GM18508 (cell line): Measurements from ENCODE around the gene SCCPDH.
"Not testable (repeated sequence)": the region's sequence is repeated elsewhere in the genome, so short reads cannot be mapped to it uniquely, and the experiment has no call there.

Experiments used
- ATAC-seq: cut with Tn5 transposase; IDR thresholded peaks from one replicate; pipeline ENCODE4 v1.9.1; 2021; ENCODE audit warnings: moderate number of reproducible peaks; ENCODE audit not compliant: insufficient read depth, unreplicated experiment

The SCCPDH gene, protein sequence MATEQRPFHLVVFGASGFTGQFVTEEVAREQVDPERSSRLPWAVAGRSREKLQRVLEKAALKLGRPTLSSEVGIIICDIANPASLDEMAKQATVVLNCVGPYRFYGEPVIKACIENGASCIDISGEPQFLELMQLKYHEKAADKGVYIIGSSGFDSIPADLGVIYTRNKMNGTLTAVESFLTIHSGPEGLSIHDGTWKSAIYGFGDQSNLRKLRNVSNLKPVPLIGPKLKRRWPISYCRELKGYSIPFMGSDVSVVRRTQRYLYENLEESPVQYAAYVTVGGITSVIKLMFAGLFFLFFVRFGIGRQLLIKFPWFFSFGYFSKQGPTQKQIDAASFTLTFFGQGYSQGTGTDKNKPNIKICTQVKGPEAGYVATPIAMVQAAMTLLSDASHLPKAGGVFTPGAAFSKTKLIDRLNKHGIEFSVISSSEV

DNA sequence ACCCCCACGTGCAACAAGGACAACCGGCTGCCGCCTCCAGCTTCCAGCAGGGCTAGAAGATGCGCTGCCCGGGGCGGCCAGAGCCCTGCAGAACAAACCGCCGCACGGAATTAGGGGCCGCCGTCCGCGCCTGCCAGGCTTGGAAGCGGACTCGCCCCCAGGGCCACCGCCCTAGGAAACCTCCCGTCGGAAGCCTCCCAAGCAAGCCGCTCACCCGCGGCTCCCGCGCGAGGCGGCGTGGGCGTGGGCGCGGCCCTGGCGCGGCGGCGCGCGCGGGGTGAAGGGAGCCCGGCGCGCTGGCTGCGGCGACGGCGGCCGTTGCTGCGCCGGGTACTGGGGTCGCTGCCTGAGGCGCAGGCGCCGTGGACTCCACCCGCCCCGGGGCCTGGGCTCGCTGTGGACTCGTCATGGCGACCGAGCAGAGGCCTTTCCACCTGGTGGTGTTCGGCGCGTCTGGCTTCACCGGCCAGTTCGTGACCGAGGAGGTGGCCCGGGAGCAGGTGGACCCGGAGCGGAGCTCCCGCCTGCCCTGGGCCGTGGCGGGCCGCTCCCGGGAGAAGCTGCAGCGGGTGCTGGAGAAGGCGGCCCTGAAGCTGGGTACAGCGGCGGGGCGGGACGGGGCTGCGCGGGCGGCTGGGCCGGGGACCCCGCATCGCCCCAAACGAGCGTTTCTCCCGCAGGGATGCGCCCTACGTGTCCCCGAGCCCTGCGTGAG is at the start of gene SCCPDH:
Gene SCCPDH, plus strand, starts transcription at position 394 of the 715 bp plus-strand sequence. Its CDS starts 14 bp downstream, at position 408.
- ATAC-seq, result peak; percentile 76

DNA sequence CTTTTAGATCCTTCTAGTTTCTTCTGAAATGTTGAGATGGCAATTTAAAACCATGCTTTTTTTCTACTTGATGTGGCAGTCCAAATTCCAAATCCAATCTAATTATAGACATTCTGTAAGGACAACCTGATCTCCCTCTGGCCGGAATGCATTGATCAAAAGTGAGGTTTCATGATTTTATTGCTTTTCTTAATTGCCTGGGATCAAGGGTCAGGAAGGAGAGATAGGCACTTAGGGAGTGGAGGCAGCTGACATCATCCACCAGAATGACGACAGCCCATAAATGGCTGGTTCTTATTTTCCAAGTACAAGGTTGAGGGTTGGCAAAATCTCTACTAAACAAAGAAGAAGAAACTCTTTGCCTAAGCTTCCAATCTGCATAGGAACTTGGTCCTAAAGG is 46.4 kb upstream of the SCCPDH start:
- ATAC-seq, result no peak

DNA sequence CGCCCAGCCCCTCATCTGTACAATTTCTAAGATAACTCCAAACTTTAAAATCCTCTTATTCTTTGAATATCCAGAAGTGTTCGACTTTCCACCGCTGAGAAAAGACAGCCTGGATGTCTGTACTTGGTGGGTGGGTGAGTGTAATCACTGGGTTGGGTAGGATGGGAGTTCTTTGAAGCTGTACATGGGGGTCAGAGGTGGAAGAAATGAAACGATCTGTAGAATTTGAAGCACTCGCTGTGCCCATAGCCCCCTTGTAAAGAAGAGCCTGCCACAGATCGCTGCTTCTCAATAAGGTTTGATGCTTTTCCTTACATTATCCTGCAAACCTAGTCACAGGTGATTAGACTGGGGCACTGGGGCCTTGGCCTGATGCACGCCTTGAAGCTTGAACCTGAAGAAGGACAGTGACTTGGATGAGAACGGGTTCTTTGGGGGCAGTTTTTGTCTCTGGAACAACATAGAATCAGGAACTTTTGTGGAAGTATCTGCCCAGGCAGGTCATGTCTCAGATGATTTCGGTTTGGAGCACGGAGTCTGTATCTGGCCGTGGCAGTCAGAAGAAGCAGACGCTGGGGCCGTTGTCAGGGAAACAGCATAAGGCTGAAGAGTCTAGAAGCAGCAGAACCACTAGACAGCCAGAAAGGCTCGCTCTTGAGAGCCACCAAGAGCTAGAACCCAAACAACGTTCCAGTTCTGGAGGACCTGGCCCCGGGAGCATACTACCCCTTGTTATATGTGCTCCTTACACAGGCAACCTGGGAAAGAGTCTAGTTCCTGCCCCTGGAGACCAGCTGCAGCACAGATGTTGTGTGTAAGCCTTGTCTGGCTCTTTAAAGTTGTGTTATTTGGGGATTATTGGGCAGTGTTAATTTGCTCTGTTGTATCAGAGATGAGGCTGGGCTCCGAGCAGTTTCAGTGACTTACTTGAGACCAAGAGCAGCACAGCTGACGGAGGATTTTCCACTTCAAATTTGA is 45.1 kb upstream of the SCCPDH start:
- ATAC-seq, result no peak

DNA sequence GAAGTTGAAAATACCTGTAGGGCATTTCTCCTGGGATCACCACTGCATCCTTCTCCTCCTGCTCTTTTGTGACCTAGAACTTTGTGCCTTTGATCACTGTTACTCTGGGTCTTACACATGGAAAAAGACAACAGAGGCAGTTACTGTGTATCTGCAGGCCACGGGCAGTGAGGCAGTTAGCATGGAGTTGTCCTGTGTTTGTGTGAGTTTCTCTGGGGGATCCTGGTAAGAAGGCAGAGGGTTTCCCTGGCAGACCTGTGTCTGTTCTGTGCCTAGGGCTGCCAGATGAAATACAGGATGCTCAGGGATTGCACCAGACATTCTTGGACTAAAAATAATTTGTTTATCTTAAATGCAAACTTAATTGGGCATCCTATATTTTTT is 44.4 kb upstream of the SCCPDH start:
- ATAC-seq, result no peak

DNA sequence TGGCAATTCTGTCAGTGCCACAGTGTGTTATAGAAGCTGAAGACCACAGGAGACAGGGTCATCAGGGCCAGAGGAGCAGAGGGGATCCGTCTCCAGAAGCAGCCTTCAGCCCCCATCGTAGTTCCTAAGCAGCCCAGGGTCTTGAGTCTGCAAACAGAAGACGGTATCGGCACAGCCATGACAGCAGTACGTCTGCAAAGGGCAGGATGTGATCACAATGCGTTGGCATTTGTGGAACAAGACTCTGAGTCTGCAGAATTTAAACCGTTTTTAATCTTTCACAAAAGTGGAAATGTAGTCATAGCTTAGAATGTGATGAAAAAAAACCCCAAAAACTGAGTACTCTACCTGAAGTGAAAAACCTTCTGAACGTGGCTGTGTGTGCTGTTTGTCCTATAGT is 44.0 kb upstream of the SCCPDH start:
- ATAC-seq, result no peak

DNA sequence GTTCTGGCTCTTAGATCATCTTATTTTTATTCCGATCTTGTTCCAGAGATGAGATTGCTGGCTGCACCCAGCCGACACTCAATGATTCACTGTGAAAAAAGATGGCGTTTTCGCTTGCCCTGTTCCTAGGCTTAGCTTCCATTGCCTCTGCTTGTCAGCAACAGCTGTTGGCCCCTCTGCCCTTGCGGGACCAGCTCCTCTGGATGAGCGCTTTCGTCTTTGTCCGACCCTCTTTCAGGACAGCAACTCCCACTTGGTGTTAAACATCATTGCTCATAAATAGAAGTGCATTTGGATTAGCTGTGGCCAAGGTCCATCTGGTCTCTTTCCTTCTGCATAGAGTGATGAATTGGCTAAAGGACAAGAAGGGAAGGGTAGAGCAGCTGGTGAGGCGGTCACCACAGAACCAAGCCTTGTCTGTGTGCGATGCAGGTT is 43.5 kb upstream of the SCCPDH start:
- no peak for ATAC-seq

DNA sequence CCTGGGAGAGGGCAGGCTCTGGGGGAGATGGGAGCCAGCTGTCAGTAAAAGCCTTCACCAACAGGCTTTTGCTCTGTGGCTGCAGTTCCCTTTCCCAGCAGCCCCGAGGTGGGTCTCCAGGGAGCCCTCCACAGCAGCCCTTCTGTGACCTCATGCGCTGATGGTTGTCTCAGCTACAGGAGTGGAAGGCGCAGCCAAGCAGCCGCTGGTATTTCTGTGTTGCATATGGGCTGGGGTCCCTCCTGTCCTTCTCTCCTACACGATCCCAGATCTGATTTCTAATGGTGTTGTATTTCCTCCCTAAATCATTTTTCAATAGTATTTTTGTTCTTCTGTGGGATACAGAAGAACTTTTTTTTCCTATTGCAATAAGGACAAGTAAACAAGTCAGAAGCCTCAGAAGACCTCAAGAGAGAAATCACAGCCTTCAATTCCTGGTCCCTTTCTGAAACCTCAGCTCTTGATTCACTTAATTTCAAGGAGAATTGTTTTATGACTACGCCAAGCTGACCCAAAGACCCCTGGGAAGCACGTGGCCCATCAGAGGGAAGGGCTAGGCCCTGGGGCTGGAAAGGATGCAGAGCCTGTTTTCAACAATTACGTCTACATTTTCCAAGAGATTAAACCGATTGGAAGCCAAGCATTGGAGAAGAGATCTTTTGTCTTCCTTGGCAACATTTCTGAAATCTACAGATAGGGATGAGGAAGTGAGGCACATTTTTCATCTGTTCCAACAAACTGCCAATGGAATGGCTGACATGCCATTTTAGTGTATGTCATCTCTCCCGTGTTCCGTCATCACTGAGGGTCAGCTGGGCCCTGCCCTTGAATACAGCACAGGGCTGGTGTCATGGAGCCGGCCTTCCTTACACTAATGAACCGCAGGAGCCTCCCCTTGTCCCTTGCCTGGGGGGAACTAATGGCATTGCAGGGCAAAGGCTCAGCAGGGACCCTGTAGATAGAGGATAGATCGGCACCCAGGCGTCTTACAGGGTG is 42.0 kb upstream of the SCCPDH start:
- ATAC-seq, result no peak

DNA sequence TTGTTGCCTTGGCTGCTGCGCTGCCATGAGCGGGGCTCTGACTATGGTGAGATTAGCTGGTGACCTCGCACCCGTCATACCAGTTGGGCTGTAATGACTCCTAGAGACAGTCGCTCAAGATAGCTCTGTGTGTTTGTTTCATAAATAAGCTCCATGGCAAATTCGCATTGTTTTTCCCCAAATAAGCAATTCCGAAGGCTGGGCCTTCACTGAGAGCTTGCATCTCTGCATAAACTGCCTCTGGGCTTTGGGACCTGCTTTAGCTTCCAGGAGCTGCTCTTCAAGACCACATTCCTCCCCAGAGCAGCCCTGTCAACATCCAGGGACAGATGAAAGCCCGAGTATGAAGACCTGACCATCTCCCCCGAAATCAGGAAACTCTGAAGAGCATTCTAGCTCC is 40.7 kb upstream of the SCCPDH start:
- no peak for ATAC-seq

DNA sequence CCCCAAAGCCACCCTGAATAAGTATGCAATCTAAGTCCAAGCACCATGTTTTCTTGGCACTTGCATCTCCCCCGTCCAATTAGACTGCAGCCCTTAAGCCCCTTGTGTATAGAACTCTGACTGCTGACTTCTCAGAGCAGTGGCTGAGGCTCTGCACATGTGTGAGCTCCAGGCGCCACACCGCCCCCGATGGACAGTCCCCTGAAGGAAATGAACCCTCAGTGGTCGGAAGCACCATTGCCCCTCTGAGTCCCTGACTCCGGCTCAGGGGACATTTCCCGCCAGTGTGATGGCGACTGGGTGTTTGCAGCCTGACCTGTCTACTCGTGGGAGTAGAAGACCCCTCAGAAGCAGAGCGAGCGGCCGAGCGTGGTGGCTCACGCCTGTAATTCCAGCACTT is 37.2 kb upstream of the SCCPDH start:
- ATAC-seq, result no peak

DNA sequence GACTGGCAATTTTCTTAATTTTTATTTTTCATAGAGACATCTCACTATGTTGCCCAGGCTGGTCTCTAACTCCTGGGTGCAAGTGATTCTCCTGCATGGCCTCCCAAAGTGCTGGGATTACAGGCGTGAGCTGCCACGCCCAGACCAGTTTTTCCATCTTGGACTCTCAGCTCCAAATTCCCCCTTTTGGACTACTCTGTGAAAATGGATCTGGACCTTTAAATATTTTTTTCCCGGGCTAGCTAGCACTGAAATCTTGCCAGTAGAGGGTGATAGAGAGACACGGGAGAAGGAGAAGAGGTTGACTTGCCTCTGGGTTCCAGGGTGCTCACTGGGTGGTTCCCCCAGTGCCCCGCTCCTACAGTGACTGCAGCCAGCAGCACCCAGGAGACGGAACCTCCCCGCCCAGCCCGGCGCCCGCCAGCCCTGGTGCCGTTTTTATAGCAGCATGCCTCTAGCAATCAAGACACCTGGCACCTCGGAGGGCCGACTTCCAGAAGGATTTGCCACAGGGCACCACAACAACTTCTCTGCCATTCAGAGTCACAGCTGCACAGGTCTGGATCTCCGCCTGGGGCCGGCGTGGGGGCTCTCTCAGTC is 34.7 kb upstream of the SCCPDH start:
- ATAC-seq, result peak; percentile 83

DNA sequence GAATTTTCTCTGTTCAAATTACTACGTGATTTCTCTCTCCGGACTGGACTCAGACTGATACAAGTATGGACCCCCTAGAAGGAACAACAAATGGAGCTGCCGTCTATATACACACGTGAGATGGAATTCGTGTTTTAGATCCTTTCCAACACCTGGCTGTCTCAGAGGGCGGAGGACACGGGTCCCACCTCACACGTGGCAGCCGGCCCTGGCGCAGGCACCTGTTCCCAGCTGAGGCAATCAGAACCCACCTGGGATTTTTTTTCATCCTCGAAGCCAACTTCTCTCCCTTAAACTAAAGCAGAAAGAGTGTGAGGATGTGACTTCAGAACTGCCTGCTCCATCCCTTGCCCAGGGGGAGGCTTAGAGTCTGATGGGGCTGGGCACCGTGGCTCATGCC is 34.1 kb upstream of the SCCPDH start:
- ATAC-seq, result no peak

DNA sequence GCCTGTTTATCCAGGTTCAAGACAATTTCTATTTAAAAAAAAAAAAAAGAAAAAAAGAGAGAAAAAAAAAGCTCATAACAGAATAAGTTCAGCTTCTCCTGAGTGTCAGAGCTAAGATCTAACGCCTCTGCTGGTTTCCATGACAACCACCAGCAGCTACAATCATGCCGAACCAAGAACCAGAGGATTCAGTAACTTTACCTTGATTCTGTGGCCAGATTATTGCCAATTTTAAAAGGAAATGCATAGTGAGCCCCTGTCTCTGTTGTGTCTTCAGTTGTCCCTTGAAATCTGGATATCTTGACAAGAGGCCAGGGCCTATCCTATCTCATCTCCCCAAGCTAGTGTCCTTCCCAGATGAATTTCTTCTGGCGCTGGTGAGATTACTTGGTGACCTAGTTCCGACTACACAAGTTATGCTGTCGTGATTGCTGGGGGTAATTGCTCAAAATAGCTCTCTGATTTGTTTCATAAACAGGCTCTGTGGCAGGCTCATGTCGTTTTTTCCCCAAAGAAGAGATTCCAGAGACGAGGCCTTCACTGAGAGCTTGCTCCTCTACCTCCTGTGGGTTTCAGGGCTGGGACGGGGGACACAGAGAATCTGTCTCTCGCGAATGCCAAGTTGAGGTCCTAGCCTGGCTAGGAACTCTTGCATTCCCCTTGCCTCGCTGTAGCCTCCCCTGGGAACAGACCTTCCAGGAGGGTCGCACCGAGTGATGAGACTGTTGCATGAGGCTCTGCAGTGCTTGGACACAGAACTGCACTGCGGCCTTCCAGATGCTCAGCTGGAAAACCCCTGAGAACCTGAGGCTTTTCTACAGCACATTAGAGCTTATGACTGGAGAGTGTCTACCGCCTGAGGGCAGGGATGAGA is 32.4 kb upstream of the SCCPDH start:
- no peak for ATAC-seq

DNA sequence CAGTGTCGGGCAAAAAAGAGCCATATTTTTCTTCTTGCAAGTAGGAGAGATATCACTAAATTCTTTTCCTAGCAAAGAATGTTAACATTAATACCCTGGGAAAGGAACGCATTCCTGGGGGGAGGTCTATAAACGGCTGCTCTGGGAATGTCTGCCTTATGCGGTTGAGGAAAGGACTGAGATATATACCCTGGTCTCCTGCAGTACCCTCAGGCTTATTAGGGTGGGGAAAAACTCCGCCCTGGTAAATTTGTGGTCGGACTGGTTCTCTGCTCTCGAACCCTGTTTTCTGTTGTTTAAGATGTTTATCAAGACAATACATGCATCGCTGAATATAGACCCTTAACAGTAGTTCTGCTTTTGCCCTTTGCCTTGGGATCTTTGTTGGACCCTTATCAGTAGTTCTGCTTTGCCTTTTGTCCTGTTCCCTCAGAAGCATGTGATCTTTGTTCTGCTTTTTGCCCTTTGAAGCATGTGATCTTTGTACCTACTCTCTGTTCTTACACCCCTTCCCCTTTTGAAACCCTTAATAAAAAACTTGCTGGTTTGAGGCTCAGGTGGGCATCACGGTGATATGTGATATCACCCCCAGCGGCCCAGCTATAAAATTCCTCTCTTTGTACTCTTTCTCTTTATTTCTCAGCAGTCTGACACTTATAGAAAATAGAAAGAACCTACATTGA is 29.9 kb upstream of the SCCPDH start:
- ATAC-seq, result not testable (repeated sequence)

DNA sequence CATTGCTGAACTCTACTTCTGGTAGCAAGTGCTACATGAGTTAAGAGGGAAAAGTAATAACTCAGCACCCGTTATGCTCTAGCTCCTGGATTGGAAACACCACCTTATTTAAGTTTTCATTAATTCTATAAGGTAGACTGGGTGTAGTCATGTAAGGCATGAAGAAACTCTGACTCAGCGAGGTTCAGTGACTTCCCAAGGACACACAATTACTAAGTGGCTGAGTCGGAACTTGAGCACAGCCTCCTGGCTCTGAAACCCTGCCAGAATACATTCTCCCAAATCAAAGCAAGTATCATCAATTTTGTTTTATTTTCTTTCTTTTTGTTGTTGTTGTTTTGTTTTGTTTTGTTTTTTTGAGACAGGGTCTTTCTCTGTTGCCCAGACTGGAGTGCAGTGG is 29.1 kb upstream of the SCCPDH start:
- ATAC-seq, result no peak

DNA sequence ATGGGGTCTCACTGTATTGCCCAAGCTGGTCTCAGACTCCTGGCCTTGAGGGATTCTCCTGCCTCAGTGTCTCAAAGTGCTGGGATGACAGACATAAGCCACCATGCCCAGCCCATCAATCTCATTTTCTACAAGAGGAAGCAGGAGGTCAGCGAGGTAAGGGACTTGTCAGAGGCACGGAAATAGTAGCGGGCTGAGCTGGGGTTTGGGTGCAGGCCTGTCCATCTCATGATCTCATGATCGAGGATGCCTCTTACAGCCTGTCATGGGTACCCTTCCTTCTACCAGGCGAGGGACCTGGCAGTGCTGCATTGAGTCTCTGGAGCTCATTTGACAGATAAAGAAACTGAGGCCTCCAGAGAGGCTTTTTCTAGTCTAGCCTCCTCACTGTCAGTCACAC is 28.5 kb upstream of the SCCPDH start:
- no peak for ATAC-seq

DNA sequence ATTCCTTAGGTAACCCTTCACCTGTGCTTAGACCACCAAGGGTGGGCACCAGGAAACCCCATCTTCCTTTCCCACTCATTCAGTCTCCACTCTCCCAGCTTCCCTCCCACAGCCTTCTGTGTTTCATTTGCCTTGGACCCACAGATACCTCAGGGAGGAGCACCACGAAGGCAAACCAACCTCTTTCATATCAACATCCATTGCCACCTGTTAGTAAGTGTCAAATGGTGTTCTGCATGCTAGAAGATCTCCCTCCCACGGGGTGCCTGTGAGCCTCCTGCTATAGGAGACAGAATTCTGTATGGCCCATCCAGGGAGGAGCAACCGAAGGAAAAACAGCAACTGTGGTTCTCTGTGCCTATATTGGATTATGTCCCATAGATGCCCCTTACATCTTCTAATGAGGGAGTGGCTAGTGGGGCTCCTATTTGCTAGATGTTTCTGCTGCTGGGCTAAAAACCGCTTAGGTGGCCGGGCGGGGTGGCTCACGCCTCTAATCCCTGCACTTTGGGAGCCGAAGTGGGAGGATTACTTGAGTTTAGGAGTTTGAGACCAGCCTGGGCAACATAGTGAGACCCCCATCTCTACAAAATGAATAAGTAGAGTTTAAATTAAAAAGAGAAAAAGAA is 25.6 kb upstream of the SCCPDH start:
- no peak for ATAC-seq

DNA sequence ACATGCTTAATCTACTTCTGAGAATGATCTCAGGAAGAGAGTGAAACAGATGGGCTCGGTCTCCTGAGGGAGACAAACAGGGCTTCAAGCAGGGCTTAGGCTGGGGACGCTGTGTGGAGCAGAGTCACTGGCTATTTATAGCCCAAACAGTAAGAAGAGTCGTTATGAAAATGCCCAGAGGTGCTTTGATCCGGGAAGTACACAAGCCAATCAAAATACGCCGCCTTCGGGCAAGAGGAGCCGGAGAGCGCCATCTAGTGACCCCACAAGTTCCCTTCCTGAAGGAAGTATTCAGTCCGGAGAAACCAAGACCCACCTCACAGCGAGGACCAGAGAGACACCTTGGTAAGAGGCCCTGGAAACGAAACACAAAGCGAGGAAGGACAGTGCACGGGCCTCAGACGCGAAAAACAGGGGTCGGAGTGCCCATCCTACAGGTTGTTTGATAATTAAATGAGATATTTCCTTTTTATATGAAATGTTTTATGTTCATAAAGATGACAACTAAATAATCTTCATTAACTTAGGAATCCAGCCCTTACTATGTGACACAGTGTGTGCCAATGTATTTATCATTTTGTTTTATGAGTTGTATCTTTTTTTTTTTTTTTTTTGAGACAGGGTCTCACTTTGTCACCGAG is 25.0 kb upstream of the SCCPDH start:
- peak; percentile 88 for ATAC-seq
